GM19463 (cell line): ENCODE results near the gene APOA1.
"Not testable (repeated sequence)": the region's sequence is repeated elsewhere in the genome, so short reads cannot be mapped to it uniquely, and the experiment has no call there.

Experiments used
- ATAC-seq: cut with Tn5 transposase; IDR thresholded peaks from one replicate; pipeline ENCODE4 v1.9.1; 2021; ENCODE audit warnings: mild to moderate bottlenecking, moderate library complexity; ENCODE audit not compliant: unreplicated experiment

The APOA1 gene

GRCh38 chr11:116835042-116835772 is 2.2 kb downstream of the APOA1 start:
- no peak for ATAC-seq

GRCh38 chr11:116834535-116835041 is 2.8 kb downstream of the APOA1 start:
- not testable (repeated sequence) for ATAC-seq

GRCh38 chr11:116833816-116834534 is 3.4 kb downstream of the APOA1 start:
- no peak for ATAC-seq

- no peak for ATAC-seq
These were observed 4.0 kb downstream of the APOA1 start for GRCh38 chr11:116833491-116833815.

GRCh38 chr11:116832350-116833290 is 4.8 kb downstream of the APOA1 start:
- no peak for ATAC-seq

- no peak for ATAC-seq
These were observed 5.6 kb downstream of the APOA1 start for GRCh38 chr11:116831790-116832349.

- no peak for ATAC-seq
These were observed 7.1 kb downstream of the APOA1 start for GRCh38 chr11:116830184-116830912.

- ATAC-seq, result no peak
These were observed 7.8 kb downstream of the APOA1 start, which contains the start of gene APOC3 for GRCh38 chr11:116829525-116830183. Gene APOC3 (plus strand): TSS chr11:116829907. CDS start chr11:116830583, 676 bp downstream.

- ATAC-seq, result no peak
These were observed 8.5 kb downstream of the APOA1 start for GRCh38 chr11:116828632-116829524.

GRCh38 chr11:116827461-116827860 is 10.0 kb downstream of the APOA1 start:
- no peak for ATAC-seq

GRCh38 chr11:116826751-116827431 is 10.5 kb downstream of the APOA1 start:
- no peak for ATAC-seq

- ATAC-seq, result no peak
These were observed 11.3 kb downstream of the APOA1 start for GRCh38 chr11:116825854-116826750.

- no peak for ATAC-seq
These were observed 12.0 kb downstream of the APOA1 start for GRCh38 chr11:116825434-116825833.

GRCh38 chr11:116823031-116823843 is 14.2 kb downstream of the APOA1 start, which contains the start of gene APOA4:
Gene APOA4 (minus strand): TSS chr11:116823304. CDS start chr11:116823191, 113 bp downstream.
- no peak for ATAC-seq

GRCh38 chr11:116822575-116822974 is 14.8 kb downstream of the APOA1 start:
- ATAC-seq, result no peak
